Adrenal gland (tissue), 12 donors: ENCODE data around the gene PER3. TPM values are rescaled to one million over a fixed set of nuclear protein-coding genes. Genes with fewer than 3 reads are reported as not detected.

Experiments used
- DNase-seq, 7 donors: peaks; one replicate each; pipeline ENCODE4 v3.0.0-alpha.2; 2019 to 2020
- H3K27ac ChIP-seq, 5 donors: fragments of 200-600 bp; sonication (generic) in 4 of 5; 1 replicate in 3 of 5; 2 replicates in 2 of 5; pipeline versions ENCODE4 v1.5.1 to v1.8.0; 2016 to 2020; ENCODE audit warnings: mild to moderate bottlenecking in 1 of 5
- H3K27me3 ChIP-seq: fragments of 200-600 bp; 2 replicates; pipeline ENCODE4 v1.8.0; 2021
- H3K36me3 ChIP-seq, 2 donors: fragments of 200-600 bp; replicated peaks in 1 of 2; 1 replicate in 1 of 2; 2 replicates in 1 of 2; pipeline versions ENCODE4 v1.5.1 to v1.8.0; 2018 to 2022
- H3K4me1 ChIP-seq, 2 donors: fragments of 200-600 bp; replicated peaks in 1 of 2; 1 replicate in 1 of 2; 2 replicates in 1 of 2; pipeline versions ENCODE4 v1.5.1 to v1.8.0; 2018 to 2021
- H3K4me3 ChIP-seq, 4 donors: fragments of 200-600 bp; sonication (generic) in 3 of 4; one replicate each; pipeline ENCODE4 v1.5.1; 2016 to 2018
- H3K9me3 ChIP-seq, 3 donors: fragments of 200-600 bp; sonication (generic) in 1 of 3; replicated peaks in 1 of 3; 1 replicate in 2 of 3; 2 replicates in 1 of 3; pipeline versions ENCODE4 v1.5.1 to v1.8.0; 2016 to 2021
- POLR2A ChIP-seq, 2 donors: fragments of 450-650 bp; IDR thresholded peaks; one replicate each; pipeline ENCODE4 v1.6.1; 2017; ENCODE audit warnings: antibody characterized with exemption in 2 of 2, mild to moderate bottlenecking in 2 of 2, moderate library complexity in 1 of 2
- WGBS, 4 donors: extraction: QIAGEN DNeasy Blood & Tissue Kit in 2 of 4; methylation state at CpG; one replicate each; pipeline versions ENCODE4 v1.1.5 to v1.1.7; 2013 to 2017; 5-methylcytosine and 5-hydroxymethylcytosine counted together
- intact Hi-C, 2 donors: fragments of 100-400 bp; cut with DNase I; formaldehyde crosslinking; loops; one replicate each; pipeline versions ENCODE4 v1.14.1 to v1.15.0; 2022 to 2023
- polyA plus RNA-seq, 3 donors: library from polyadenylated mRNA; stranded (reverse); fragments of 200-250 nt in 2 of 3; fragments of 350-450 nt in 1 of 3; fragmentation: Illumina TruSeq in 1 of 3; extraction: RNeasy Lipid Tissue Mini Kit (QIAGEN cat#74804) in 1 of 3; gene quantifications; one replicate each; pipeline ENCODE4 v1.2.3, GENCODE V29; 2013 to 2014
- total RNA-seq, 9 donors: library from RNA; depleted of rRNA in 4 of 9; stranded (reverse); fragments of >200 nt in 4 of 9; fragments of 120-200 nt in 1 of 9; fragmentation: NEBNext Ultra II Directional in 1 of 9; extraction: Animal tissue kit (Norgen Biotek cat#: 25700) in 1 of 9; gene quantifications; one replicate each; pipeline versions ENCODE4 v1.1.0 to v1.2.4, GENCODE V29; 2013 to 2023
- TF ChIP-seq, protein P1 (sequence below), 6 experiments: fragments of 450-650 bp in 4 of 6; fragments of 200-600 bp in 2 of 6; sonication (generic) in 1 of 6; IDR thresholded peaks; 1 replicate in 5 of 6; 2 replicates in 1 of 6; pipeline versions ENCODE4 v1.5.1 to v1.8.0; 2016 to 2021; ENCODE audit warnings: antibody characterized with exemption in 6 of 6, mild to moderate bottlenecking in 2 of 6, moderate library complexity in 1 of 6
- donor health status: healthy with polysubstance abuse.
- donor health status: Bipolar disorder and iron deficiency.
- donor health status: DM: yes; HTN: yes; CAD: no.
- donor health status: DM: no; HTN: no; CAD: no.
- donor health status: DM: no; HTN: no; CAD: no.
- donor health status: DM: yes; HTN: yes; CAD: no.

Gene PER3
- total and polyA plus RNA-seq, 12 donors, result 8.8 to 29.0 (median 16.9) TPM

DNA sequence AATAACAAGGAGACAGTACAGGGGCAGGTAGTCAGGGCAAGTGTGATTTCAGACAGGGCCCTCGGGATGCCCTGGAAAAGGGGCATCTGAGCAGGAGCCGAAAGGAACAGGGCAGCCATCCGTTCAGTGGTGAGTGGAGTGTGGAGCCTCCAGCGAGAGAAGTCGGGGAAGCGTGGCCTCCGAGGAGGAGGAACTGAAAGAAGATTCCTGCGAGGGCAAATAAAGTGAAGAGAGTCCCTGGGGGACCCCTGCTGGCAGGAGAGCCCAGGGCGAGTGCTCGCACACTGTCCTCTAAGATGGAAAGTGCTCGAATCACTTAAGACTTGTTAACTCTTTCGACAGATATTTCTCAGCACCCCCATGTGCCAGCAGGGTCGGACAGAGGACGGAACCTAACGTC lies 72.3 kb downstream of the PER3 start:
- no peak for DNase-seq
- no peaks in the 10 kb centered on the region for H3K36me3 ChIP-seq
- intact Hi-C loops, result no loop called here
- H3K9me3 ChIP-seq, result no peaks in the 10 kb centered on the region
- TF ChIP-seq, protein P1, sequence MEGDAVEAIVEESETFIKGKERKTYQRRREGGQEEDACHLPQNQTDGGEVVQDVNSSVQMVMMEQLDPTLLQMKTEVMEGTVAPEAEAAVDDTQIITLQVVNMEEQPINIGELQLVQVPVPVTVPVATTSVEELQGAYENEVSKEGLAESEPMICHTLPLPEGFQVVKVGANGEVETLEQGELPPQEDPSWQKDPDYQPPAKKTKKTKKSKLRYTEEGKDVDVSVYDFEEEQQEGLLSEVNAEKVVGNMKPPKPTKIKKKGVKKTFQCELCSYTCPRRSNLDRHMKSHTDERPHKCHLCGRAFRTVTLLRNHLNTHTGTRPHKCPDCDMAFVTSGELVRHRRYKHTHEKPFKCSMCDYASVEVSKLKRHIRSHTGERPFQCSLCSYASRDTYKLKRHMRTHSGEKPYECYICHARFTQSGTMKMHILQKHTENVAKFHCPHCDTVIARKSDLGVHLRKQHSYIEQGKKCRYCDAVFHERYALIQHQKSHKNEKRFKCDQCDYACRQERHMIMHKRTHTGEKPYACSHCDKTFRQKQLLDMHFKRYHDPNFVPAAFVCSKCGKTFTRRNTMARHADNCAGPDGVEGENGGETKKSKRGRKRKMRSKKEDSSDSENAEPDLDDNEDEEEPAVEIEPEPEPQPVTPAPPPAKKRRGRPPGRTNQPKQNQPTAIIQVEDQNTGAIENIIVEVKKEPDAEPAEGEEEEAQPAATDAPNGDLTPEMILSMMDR (IDR thresholded peaks at IDR 0.05), result no peak
- TF ChIP-seq POLR2A (IDR thresholded peaks at IDR 0.05), result no peak
- no peaks in the 10 kb centered on the region for H3K4me1 ChIP-seq
- no peak overlapping the region for H3K27ac ChIP-seq
- 66 to 72% (median 68%) methylated on average over 12 to 15 of the region's 15 CpGs for WGBS, 4 donors
- no peak overlapping the region for H3K4me3 ChIP-seq
- no peaks in the 10 kb centered on the region for H3K27me3 ChIP-seq

GRCh38 chr1:7857000-7857399 lies 72.9 kb downstream of the PER3 start:
- Histone ChIP-seq H3K4me1 (no peaks in the 10 kb centered on the region), H3K4me3 (no peak overlapping the region), H3K27me3 (no peaks in the 10 kb centered on the region), H3K27ac (no peak overlapping the region), H3K9me3 (no peaks in the 10 kb centered on the region), H3K36me3 (no peaks in the 10 kb centered on the region)
- DNase-seq, result no peak
- 59 to 71% (median 67%) methylated on average over 2 of the region's 2 CpGs for WGBS, 4 donors
- intact Hi-C loops, result no loop called here
- TF ChIP-seq POLR2A (IDR thresholded peaks at IDR 0.05), result no peak
- TF ChIP-seq, protein P1 (IDR thresholded peaks at IDR 0.05), result no peak

- Histone ChIP-seq H3K27ac (no peak overlapping the region), H3K9me3 (no peaks in the 10 kb centered on the region), H3K27me3 (no peaks in the 10 kb centered on the region), H3K4me1 (no peaks in the 10 kb centered on the region), H3K4me3 (no peak overlapping the region), H3K36me3 (no peaks in the 10 kb centered on the region)
- no peak for DNase-seq
- intact Hi-C loops, result no loop called here
- 77 to 85% (median 79%) methylated on average over 4 of the region's 4 CpGs for WGBS, 4 donors
- TF ChIP-seq, protein P1 (IDR thresholded peaks at IDR 0.05), result no peak
- TF ChIP-seq POLR2A (IDR thresholded peaks at IDR 0.05), result no peak
Measured at GRCh38 chr1:7857985-7858384, 73.9 kb downstream of the PER3 start.

- TF ChIP-seq, protein P1 (IDR thresholded peaks at IDR 0.05), result no peak
- TF ChIP-seq POLR2A (IDR thresholded peaks at IDR 0.05), result no peak
- intact Hi-C loops, result no loop called here
- no peaks in the 10 kb centered on the region for H3K9me3 ChIP-seq
- no peaks in the 10 kb centered on the region for H3K27me3 ChIP-seq
- H3K4me3 ChIP-seq, result no peak overlapping the region
- WGBS, 4 donors, result 85 to 90% (median 87%) methylated on average over 7 of the region's 7 CpGs
- H3K36me3 ChIP-seq, result no peaks in the 10 kb centered on the region
- no peak overlapping the region for H3K27ac ChIP-seq
- no peaks in the 10 kb centered on the region for H3K4me1 ChIP-seq
- no peak for DNase-seq
Measured at GRCh38 chr1:7859406-7859805, 75.3 kb downstream of the PER3 start.
